OCI-LY3 (cell line): ENCODE data around the gene CCDC141.

Source experiments
- H2AFZ ChIP-seq: fragments of 200-600, 300-600 bp; shearing (Covaris generic); 2 replicates; pipeline ENCODE4 v1.6.0; 2014; ENCODE audit warnings: antibody characterized with exemption, low read depth, low read length
- H3K27ac ChIP-seq: fragments of 200-600, 300-600 bp; sonication (generic); 2 replicates; pipeline ENCODE4 v1.5.1; 2014; ENCODE audit warnings: mild to moderate bottlenecking, low read length, moderate library complexity, mixed read lengths
- H3K27me3 ChIP-seq: fragments of 200-600, 300-600 bp; sonication (generic); 2 replicates; pipeline ENCODE4 v1.6.1; 2014; ENCODE audit warnings: low read depth, low read length, mixed read lengths
- H3K36me3 ChIP-seq: fragments of 200-600, 300-600 bp; sonication (generic); replicated peaks from 2 replicates; pipeline ENCODE3; 2014; ENCODE audit warnings: low read depth, low read length, mixed read lengths
- H3K4me1 ChIP-seq: fragments of 300-600, 200-600 bp; sonication (generic); 2 replicates; pipeline ENCODE4 v1.6.1; 2014; ENCODE audit warnings: low read length, mixed read lengths
- H3K4me2 ChIP-seq: fragments of 200-600, 300-600 bp; sonication (generic); 2 replicates; pipeline ENCODE4 v1.6.1; 2014; ENCODE audit warnings: low read length, mixed read lengths
- H3K4me3 ChIP-seq: fragments of 300-600, 200-600 bp; sonication (generic); 2 replicates; pipeline ENCODE4 v1.5.1; 2014; ENCODE audit warnings: antibody characterized with exemption, mild to moderate bottlenecking, low read length, moderate library complexity
- H3K79me2 ChIP-seq: fragments of 300-600, 200-600 bp; shearing (Covaris generic); 2 replicates; pipeline ENCODE4 v1.6.1; 2014; ENCODE audit warnings: mild to moderate bottlenecking, low read length, mixed read lengths
- H3K9ac ChIP-seq: fragments of 300-600, 200-600 bp; shearing (Covaris generic); 2 replicates; pipeline ENCODE4 v1.6.0; 2014; ENCODE audit warnings: mild to moderate bottlenecking, low read length, moderate library complexity
- H3K9me3 ChIP-seq: fragments of 200-600, 300-600 bp; shearing (Covaris generic); 2 replicates; pipeline ENCODE4 v1.6.1; 2014; ENCODE audit warnings: low read length, mixed read lengths; ENCODE audit not compliant: insufficient read depth
- H4K20me1 ChIP-seq: fragments of 200-600, 300-600 bp; sonication (generic); 2 replicates; pipeline ENCODE4 v1.6.1; 2016; ENCODE audit warnings: low read length, mixed read lengths; ENCODE audit not compliant: insufficient read depth
- EZH2phosphoT487 ChIP-seq: fragments of 200-600 bp; shearing (Covaris generic); IDR thresholded peaks from 2 replicates; pipeline ENCODE4 v1.6.1; 2018; ENCODE audit warnings: antibody characterized with exemption, mixed run types, low read depth
- TF ChIP-seq, protein P1 (sequence below): fragments of 200-600, 300-600 bp; sonication (generic); IDR thresholded peaks from 2 replicates; pipeline ENCODE4 v1.5.1; 2014; ENCODE audit warnings: antibody characterized with exemption, low read length, low read depth

Gene CCDC141

DNA sequence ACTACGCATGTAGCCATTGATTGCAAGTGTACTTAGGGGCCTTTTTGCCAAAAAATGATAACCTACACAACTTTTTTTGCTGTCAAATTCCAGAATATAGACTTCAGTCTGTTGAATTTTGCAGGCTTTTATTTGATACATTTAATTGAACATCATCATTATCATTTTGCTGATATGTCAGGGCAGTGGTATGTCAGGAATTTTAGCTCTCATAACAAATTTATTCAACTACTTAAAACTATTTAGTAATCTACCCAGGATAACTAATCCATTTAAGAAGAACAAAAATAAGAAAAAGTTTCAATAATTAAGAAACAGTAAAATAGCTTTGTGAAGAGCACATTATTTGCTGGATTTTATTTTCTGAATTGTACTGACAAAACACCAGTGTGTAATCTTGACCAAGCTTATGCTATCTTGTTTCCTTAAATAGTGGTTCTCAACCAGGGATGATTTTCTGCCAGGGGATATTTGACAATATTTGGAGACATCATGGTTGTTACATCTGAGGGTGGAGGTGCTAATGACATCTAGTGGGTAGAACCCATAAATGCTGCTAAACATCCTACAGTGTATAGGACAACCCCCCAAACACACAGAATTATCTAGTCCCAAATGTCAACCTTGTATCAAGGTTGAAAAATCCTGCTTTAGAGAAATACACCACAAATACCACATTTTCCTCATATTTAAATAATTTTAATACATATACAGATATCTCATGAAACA lies 230.6 kb downstream of the CCDC141 start:
- Histone ChIP-seq H3K4me1 (peaks cover 6% of the 10 kb centered on the region), H2AFZ (no peak overlapping the region), H4K20me1 (no peaks in the 10 kb centered on the region), H3K27ac (no peak overlapping the region), H3K4me2 (no peak overlapping the region), H3K9me3 (no peaks in the 10 kb centered on the region), H3K79me2 (no peaks in the 10 kb centered on the region), H3K4me3 (no peak overlapping the region), H3K27me3 (no peaks in the 10 kb centered on the region), H3K9ac (no peak overlapping the region), H3K36me3 (no peaks in the 10 kb centered on the region)
- no peak for TF ChIP-seq EZH2phosphoT487
- TF ChIP-seq, protein P1, sequence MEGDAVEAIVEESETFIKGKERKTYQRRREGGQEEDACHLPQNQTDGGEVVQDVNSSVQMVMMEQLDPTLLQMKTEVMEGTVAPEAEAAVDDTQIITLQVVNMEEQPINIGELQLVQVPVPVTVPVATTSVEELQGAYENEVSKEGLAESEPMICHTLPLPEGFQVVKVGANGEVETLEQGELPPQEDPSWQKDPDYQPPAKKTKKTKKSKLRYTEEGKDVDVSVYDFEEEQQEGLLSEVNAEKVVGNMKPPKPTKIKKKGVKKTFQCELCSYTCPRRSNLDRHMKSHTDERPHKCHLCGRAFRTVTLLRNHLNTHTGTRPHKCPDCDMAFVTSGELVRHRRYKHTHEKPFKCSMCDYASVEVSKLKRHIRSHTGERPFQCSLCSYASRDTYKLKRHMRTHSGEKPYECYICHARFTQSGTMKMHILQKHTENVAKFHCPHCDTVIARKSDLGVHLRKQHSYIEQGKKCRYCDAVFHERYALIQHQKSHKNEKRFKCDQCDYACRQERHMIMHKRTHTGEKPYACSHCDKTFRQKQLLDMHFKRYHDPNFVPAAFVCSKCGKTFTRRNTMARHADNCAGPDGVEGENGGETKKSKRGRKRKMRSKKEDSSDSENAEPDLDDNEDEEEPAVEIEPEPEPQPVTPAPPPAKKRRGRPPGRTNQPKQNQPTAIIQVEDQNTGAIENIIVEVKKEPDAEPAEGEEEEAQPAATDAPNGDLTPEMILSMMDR = peak; percentile 36

DNA sequence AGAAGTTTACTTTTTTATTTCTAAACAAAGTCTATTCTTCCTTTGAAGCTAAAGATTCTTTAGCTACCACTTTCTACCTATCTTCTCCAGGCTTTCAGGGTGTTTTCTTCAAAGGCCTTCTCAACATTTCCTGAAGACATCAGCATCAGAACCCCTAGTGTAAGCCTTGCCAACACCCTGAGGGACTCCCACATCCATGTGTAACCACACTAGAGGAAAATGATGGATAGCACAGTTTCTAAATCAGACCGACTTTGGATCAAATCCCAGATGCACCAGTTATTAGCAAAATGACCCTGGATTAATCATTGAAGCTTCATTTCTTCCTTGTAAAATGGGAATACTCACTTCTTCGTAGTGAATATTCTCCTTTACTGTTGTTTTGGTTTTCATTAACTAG lies 238.0 kb downstream of the CCDC141 start:
- H3K36me3 ChIP-seq = no peaks in the 10 kb centered on the region
- TF ChIP-seq, protein P1 = no peak
- TF ChIP-seq EZH2phosphoT487 = no peak
- no peaks in the 10 kb centered on the region for H3K27me3 ChIP-seq

DNA sequence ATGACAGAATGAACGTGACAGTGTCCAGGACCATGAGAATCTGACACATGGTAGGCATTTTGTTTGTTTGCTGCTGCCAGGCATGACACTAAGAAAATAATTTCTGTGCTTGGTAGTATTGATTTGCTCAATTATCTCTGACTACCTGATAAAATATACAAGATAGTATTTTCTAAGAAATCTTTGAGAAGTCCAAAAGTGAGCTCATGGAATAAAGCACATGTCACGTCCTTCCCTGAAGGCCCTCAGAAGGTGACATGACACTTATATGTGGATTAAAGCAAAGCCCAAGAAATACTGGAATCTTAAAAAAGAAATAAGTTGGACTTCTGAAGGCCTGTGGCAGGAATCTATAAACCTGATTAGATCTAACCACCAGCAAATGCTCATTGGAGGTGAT lies 238.9 kb downstream of the CCDC141 start:
- TF ChIP-seq, protein P1 = no peak
- TF ChIP-seq EZH2phosphoT487 = no peak
- Histone ChIP-seq H3K9ac (no peak overlapping the region), H3K4me2 (no peak overlapping the region), H4K20me1 (no peaks in the 10 kb centered on the region), H3K9me3 (no peaks in the 10 kb centered on the region), H3K36me3 (no peaks in the 10 kb centered on the region), H3K27me3 (no peaks in the 10 kb centered on the region), H3K4me3 (no peak overlapping the region), H3K27ac (no peak overlapping the region), H3K79me2 (no peaks in the 10 kb centered on the region), H3K4me1 (no peaks in the 10 kb centered on the region), H2AFZ (no peak overlapping the region)

More for the DNA sequence above, 238.0 kb downstream of the CCDC141 start:
- Histone ChIP-seq H3K4me2 (no peak overlapping the region), H3K4me3 (no peak overlapping the region), H3K9me3 (no peaks in the 10 kb centered on the region), H3K79me2 (no peaks in the 10 kb centered on the region), H3K27ac (no peak overlapping the region), H3K9ac (no peak overlapping the region), H2AFZ (no peak overlapping the region), H3K4me1 (no peaks in the 10 kb centered on the region), H4K20me1 (no peaks in the 10 kb centered on the region)

DNA sequence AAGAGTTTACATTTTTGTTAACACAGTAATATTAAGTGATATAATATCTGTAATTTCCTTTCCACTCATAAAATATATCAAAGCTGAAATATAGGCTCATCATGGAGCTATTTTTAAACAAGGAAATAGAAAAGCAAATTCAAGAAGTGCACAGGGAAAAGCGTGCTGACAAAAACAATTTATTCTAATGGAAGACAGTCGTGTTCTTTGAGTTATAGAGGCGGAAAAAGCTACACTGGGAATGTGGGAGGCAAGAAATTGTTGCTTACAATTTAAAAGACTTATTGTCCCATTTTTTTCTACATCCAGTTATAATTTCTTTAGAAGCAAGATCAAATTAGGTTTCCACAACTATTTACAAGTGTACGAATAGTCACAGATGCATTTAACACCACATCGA lies 239.5 kb downstream of the CCDC141 start:
- Histone ChIP-seq H4K20me1 (no peaks in the 10 kb centered on the region), H3K9me3 (no peaks in the 10 kb centered on the region), H2AFZ (no peak overlapping the region), H3K36me3 (no peaks in the 10 kb centered on the region), H3K27ac (no peak overlapping the region), H3K9ac (no peak overlapping the region), H3K4me1 (no peaks in the 10 kb centered on the region), H3K4me2 (no peak overlapping the region), H3K27me3 (no peaks in the 10 kb centered on the region), H3K4me3 (no peak overlapping the region), H3K79me2 (no peaks in the 10 kb centered on the region)
- TF ChIP-seq, protein P1 = no peak
- no peak for TF ChIP-seq EZH2phosphoT487
